NCI-H1436 treated with DMSO at 0.1 percent for 48 hours (cell line): Measurements from ENCODE around the gene LCN6.
"Not testable (repeated sequence)": the region's sequence is repeated elsewhere in the genome, so short reads cannot be mapped to it uniquely, and the experiment has no call there.

ENCODE experiments used
- DNase-seq: peaks from one replicate; lab custom pipeline; 2025; lab: John Stamatoyannopoulos, UW

Gene LCN6

DNA sequence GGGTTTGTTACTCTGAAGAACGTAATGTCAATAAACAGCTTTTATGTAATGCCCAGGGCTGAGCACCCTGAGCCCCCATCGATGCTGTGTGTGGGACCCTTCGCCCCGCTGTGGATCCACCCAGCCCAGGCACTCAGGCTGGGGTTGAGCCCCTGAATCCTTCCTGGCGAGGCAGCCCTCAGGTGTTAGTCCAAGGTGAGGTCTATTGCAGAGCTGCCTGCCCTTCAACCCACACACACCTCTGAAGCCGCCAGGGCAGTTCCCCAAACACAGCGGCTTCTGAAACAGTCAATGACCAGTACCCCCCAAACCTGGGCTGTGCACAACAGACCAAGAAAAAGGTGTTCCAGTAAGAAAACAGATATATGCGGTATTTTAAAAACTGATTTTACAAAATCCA lies 24.3 kb downstream of the LCN6 start:
- DNase-seq: no peak

GRCh38 chr9:136723362-136723976 lies 24.9 kb downstream of the LCN6 start:
- no peak for DNase-seq

DNA sequence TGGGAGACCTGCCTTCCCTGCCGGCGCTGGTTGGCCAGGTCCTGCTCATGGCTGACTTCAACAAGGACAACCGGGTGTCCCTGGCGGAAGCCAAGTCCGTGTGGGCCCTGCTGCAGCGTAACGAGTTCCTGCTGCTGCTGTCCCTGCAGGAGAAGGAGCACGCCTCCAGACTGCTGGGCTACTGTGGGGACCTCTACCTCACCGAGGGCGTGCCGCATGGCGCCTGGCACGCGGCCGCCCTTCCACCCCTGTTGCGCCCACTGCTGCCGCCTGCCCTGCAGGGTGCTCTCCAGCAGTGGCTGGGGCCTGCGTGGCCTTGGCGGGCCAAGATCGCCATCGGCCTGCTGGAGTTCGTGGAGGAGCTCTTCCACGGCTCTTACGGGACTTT lies 25.4 kb downstream of the LCN6 start:
- DNase-seq: no peak

DNA sequence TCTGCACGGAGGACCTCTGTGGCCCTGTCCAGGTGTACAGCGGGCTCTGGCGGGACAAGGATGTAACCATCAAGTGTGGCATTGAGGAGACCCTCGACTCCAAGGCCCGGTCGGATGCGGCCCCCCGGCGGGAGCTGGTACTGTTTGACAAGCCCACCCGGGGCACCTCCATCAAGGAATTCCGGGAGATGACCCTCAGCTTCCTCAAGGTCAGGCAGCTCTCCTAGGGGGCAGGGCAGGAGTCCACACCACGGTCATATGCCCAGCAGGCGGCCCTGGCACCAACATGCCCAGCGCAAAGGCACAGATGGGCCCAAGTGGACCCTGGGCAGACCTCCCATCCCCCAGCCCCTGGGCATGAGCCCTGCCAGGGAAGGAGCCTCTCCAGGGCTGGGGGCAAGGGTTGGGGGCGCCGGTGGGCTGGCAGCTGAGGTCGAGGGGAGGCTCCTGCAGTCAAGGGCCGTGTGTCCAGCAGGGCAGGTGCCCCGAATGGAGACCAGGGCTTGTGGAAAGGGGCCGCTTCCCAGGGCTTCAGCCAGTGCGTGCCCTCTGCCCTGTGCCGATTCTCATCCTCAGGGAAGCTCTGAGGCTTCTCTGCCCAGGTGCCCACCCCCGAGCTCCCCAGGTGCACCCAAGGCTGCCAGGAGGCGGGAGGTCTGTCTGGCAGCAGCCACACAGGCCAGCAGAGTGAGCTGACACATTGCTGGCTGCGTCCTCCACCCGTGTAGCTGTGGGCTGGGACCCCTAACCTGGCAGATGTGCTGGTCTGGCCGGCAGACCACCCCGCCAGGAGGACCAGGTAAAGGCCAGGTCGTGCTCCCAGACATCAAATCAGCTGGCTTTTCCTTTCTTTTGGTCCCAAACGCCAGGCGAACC lies 26.0 kb downstream of the LCN6 start:
- no peak for DNase-seq

GRCh38 chr9:136721339-136722092 lies 26.8 kb downstream of the LCN6 start:
- no peak for DNase-seq

GRCh38 chr9:136720898-136721338 lies 27.4 kb downstream of the LCN6 start:
- no peak for DNase-seq

- no peak for DNase-seq
Measured at GRCh38 chr9:136720251-136720897, 28.0 kb downstream of the LCN6 start.

DNA sequence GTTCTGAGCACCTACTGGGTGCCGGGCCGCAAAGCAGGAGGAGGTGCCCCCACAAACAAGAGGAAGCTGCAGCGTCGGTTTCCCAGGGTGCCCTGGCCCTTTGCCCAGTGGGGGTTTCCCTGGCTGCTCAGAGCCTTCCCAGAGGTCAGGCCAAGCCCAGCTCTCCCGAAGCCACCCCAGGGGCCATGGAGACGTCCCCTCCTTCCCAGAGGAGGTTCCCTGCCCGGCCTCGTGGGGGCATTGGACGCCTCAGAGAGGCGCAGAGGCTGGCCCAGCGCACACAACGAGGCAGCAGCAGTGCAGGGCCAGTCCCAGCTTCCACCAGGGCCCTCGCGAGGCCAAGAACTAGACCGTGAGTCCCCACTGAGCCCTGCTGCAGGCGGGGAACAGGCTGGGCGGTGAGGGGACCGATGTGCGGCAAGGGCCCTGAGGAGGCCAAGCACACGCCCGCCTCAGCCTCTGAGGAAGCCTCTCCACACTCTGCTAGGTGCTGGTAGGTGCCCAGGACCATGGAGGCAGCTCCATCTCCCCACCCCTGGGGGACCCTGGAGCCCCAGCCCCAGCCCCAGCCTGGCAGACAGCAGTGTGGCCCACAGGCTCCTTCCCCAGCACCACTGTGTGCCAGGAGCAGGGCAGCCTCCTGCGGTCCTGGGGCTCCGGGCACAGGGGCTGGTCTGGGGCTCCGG lies 29.0 kb downstream of the LCN6 start:
- no peak for DNase-seq

DNA sequence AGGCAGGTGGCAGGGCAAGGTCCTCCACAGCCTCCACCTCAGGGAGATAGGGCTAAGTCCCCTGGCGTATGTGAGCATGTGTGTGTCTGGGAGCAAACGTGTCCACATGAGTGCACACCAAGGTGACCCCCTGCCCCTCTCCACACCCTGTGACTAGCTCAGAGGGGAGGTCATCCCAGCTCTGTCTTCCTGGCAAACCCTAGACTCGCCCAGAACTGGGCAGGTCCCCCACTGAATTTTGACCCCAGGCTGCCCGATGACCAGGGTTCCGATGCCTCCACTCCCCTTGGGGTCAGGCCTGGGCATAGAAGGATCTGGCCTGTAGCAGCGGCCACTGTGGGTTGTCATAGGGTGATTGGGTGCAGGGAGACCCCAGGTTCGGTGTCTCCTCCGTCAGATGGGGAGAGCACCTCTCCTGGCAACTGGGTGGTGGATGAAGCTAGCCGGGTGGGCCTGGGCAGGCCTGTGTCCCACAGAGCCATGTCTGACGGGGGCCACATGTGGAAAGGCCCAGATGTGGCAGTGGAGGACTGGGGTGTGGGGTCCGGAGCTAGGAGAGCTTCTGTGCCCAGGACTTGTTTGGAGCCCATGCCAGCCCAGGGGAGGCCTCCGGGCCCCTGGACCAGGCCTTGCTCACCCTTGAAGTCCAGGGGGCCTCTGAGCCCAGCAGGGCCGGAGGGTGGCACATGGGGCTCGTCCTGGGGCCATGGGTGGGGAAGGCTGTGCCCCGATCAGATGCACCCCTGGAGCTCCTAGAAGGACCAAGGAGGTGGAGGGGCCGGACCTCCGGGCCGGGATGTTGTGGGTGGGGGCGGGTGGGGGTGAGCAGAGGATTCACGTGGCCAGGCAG lies 29.8 kb downstream of the LCN6 start:
- DNase-seq: no peak

DNA sequence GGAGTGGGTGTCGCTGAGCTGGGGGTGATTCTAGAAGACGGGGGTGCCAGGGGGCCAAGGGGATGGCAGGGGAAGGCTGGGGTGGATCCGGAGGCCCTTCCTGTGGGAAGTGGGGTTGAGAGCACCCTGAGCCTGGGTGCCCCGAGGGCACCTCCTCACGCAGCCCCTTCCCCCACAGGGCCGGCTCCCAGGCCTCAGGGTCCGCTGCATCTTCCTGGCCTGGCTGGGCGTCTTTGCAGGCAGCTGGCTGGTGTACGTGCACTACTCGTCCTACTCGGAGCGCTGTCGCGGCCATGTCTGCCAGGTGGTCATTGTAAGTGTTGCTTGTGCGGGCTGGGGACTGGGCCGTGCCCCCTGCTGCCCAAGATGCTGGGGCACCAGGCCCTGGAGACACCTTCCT lies 30.9 kb downstream of the LCN6 start:
- no peak for DNase-seq

DNA sequence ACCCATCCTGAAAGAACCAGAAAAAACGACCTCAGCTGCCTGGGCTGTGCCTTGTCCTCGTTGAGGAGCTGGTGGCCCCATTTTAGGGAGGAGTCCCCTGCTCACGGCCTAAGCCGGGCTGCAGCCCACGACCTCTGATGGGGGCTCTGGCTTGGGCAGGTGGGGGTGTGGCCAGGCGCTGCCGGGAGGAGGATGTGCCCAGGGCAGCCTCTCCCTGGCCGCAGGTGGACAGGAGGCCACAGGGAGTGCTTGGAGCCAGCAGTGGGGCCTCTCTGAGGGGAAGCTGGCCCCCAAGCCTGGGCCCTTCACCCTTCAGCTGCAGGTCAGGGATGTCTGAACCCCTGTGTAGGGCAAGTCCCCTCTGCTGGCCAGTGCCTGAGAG lies 33.4 kb downstream of the LCN6 start:
- no peak for DNase-seq

GRCh38 chr9:136714096-136714892 lies 34.0 kb downstream of the LCN6 start:
- no peak for DNase-seq

DNA sequence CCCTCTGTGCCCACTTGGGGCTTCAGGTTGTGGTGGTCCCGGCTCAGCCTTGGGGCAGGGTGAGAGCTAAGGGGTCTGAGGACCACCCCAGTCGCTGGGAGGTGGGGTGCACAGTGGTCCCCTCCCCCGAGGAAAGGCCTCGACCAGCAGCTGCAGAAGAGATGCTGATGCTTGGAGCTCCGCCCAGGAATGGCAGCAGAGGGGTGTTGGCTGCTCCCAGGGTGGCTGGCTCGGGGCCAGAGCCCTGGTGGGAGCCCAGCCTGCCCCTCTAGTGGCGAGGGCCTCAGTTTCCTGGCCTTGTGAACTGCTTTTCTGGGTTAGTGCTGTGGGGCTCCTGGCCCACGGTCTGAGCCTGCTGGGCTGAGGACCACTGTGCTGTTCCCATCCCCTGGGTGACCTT lies 34.8 kb downstream of the LCN6 start:
- no peak for DNase-seq

DNA sequence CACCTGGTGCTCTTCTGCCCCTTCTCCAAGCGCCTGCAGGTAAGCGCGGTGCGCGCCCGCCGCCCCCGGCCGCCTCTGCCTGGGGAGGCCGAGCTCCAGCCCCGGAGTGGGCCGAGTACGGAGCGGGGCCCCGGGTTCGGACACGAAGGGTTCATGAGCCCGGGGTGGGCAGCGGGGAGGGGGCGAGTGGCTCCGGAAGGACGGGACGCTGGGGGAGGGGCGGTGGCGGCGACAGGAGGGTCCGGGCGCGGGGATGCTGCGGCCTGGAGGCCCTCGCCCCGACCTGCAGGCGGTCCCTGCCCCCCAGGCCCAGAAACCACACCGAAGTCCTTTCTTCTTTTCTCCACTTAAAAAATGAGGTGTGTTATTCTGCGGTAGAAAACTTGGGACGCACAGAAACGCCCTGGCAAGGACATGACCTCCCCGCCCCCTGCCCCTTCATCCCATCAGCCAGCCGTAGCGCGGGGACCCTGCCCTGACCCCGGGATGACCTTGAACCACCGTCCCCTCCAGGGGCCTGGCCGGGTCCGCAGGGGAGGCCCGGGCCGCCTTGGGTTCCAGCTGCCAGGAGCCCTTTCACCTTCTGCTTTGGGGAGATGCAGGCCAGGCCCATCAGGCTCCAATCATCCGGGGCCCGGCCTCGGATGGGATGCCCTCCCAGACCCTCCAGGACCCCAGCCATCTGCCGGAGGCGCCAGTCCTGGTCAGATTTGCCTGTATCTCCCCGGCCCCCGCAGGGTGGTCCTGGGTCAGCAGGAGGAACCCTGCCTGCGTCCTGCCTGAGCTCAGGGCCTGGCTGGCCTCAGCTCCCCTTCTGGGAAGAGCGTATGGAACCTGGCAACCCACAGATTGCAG lies 35.4 kb downstream of the LCN6 start:
- no peak for DNase-seq

DNA sequence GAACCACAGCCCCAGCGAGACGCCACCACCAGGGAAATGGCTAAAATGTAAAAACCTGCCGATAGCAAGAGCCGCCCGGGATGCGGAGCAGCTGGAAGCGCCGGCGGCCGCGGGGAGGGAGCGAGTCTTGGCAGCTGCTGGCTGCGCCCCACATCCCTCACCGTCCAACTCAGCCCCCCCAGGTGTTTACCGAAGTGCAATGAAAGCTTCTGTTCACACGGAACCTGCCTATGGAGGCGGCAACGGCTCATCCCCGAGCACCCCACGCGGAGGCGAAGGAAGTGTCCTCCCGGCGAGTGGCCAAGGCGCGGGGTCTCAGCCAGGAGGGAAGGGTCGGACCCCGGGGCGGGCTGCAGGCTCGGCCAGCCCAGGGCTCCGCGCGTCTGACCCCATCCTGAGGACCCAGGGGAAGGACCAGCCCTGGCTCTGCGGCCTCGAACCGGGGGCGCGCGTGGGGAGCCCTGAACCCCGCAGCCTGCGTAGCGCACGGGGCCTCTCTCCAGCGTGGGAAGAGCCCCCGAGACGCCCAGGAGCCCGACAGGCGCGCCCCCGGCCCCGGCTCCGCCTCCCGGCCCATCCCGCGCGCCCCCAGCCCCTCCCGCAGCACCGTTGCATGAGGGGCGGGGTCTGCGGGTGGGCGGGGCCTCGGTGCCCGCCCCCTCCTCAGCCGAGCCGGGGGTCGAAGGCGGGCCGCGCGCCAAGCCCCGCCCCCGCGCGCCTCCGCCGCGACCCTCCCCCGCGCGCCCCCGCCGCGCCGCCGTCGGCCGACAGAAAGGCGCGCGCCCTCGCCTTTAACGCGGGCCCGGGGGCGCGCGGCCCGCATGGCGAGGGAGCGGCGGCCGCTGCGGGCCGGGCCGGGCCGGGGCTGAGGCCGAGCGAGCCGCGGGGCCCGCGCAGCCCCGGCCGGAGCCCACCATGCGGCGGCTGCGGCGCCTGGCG lies 36.3 kb downstream of the LCN6 start, which contains the start of gene DIPK1B:
Gene DIPK1B, plus strand, starts transcription at position 822 of the 939 bp plus-strand sequence. Its CDS starts 94 bp downstream, at position 916.
- DNase-seq: no peak

- DNase-seq: not testable (repeated sequence)
Measured at GRCh38 chr9:136711219-136711648, 37.1 kb downstream of the LCN6 start.

- DNase-seq: no peak
Measured at GRCh38 chr9:136710543-136710942, 37.8 kb downstream of the LCN6 start.
